H7 (cell line): ENCODE results near the gene OR2C3. TPM values are rescaled to one million over a fixed set of nuclear protein-coding genes. Genes with fewer than 3 reads are reported as not detected.
"Not testable (repeated sequence)": the region's sequence is repeated elsewhere in the genome, so short reads cannot be mapped to it uniquely, and the experiment has no call there.

ENCODE experiments used
- DNase-seq: peaks from one replicate; pipeline ENCODE4 v3.0.0; 2012
- H3K27me3 ChIP-seq: 2 replicates; pipeline ENCODE4 v1.6.0; 2011; ENCODE audit warnings: mild to moderate bottlenecking, low read length; ENCODE audit not compliant: control insufficient read depth, insufficient read depth
- H3K36me3 ChIP-seq: replicated peaks from 2 replicates; pipeline ENCODE4 v1.5.1; 2011; ENCODE audit warnings: low read length; ENCODE audit not compliant: control insufficient read depth, insufficient read depth
- H3K4me3 ChIP-seq: 2 replicates; pipeline ENCODE4 v1.5.1; 2011; ENCODE audit warnings: low read depth, mild to moderate bottlenecking, control low read depth, low read length, moderate library complexity; ENCODE audit not compliant: insufficient read depth
- total RNA-seq: library from RNA; depleted of rRNA; stranded (reverse); fragments of >200 nt; shearing (Covaris generic); gene quantifications from 2 replicates; pipeline ENCODE4 v1.2.3, GENCODE V29; 2014; rRNA removed

The OR2C3 gene
- total RNA-seq, 1 experiment from 2014 or later: not detected

GRCh38 chr1:247487057-247487456 is 49.2 kb downstream of the OR2C3 start:
- DNase-seq: peak; percentile 77
- Histone ChIP-seq H3K4me3 (no peak overlapping the region), H3K27me3 (no peaks in the 10 kb centered on the region), H3K36me3 (no peaks in the 10 kb centered on the region)

GRCh38 chr1:247482747-247483146 is 53.5 kb downstream of the OR2C3 start:
- no peak overlapping the region for H3K4me3 ChIP-seq
- no peak for DNase-seq
- no peaks in the 10 kb centered on the region for H3K36me3 ChIP-seq
- no peaks in the 10 kb centered on the region; the same call in 1 of the 2 replicates for H3K27me3 ChIP-seq

- not testable (repeated sequence) for DNase-seq, H3K27me3 ChIP-seq
Measured at GRCh38 chr1:247476328-247477058, 59.7 kb downstream of the OR2C3 start.

GRCh38 chr1:247475793-247476192 is 60.4 kb downstream of the OR2C3 start:
- DNase-seq: no peak
- no peaks in the 10 kb centered on the region for H3K36me3 ChIP-seq
- no peak overlapping the region for H3K4me3 ChIP-seq
- H3K27me3 ChIP-seq: no peaks in the 10 kb centered on the region; the same call in 1 of the 2 replicates

More at GRCh38 chr1:247476328-247477058, 59.7 kb downstream of the OR2C3 start:
- not testable (repeated sequence) for H3K4me3 ChIP-seq, H3K36me3 ChIP-seq

Other genes starting within 250 kb of the OR2C3 start
- gene ZNF496, start 204.6 kb downstream of the OR2C3 start, total RNA-seq: 127 and 150 TPM in 2 replicates
- gene NLRP3, start 120.3 kb downstream of the OR2C3 start, total RNA-seq: 0.55 and 1.4 TPM in 2 replicates
- gene OR2B11, start 78.3 kb downstream of the OR2C3 start, total RNA-seq: not detected in 2 replicates
- not detected in 2 replicates for gene GCSAML, start 12.7 kb upstream of the OR2C3 start, total RNA-seq
- gene OR2G2, start 51.9 kb upstream of the OR2C3 start, total RNA-seq: not detected in 2 replicates
- not detected in 2 replicates for gene OR2G3, start 69.1 kb upstream of the OR2C3 start, total RNA-seq
- gene OR13G1, start 143.3 kb upstream of the OR2C3 start, total RNA-seq: not detected in 2 replicates
- gene OR6F1, start 180.2 kb upstream of the OR2C3 start, total RNA-seq: not detected in 2 replicates
- not detected in 2 replicates for gene OR14K1, start 202.2 kb upstream of the OR2C3 start, total RNA-seq
- not detected in 2 replicates for gene OR14A2, start 211.7 kb upstream of the OR2C3 start, total RNA-seq
- gene OR1C1, start 224.1 kb upstream of the OR2C3 start, total RNA-seq: not detected in 2 replicates